GM23248 (cell line): ENCODE data around the gene EFCAB8.

Source experiments
- EZH2 ChIP-seq: fragments of 200-600 bp; sonication (generic); IDR thresholded peaks from 2 replicates; pipeline ENCODE4 v1.6.1; 2018; ENCODE audit warnings: antibody characterized with exemption, mild to moderate bottlenecking; ENCODE audit not compliant: insufficient read depth, poor library complexity, severe bottlenecking
- EZH2phosphoT487 ChIP-seq: fragments of 200-600 bp; sonication (generic); IDR thresholded peaks from 2 replicates; pipeline ENCODE4 v1.6.1; 2018; ENCODE audit warnings: antibody characterized with exemption, moderate library complexity, mild to moderate bottlenecking, low read depth; ENCODE audit not compliant: insufficient read depth

GRCh38 chr20:32970115-32970972 is 111.6 kb downstream of the EFCAB8 start:
- TF ChIP-seq EZH2phosphoT487 = no peak
- TF ChIP-seq EZH2 = no peak
